Urothelium cell line (cell line): ENCODE results near the gene LCLAT1.
A peak's percentile ranks its signal among the peaks of the same experiment; 100 is the strongest.
"Not testable (repeated sequence)": the region's sequence is repeated elsewhere in the genome, so short reads cannot be mapped to it uniquely, and the experiment has no call there.

ENCODE experiments used
- DNase-seq: peaks from one replicate; pipeline ENCODE4 v3.0.0; 2011; ENCODE audit warnings: low spot score, mixed read lengths
- FAIRE-seq: peaks from 2 replicates; lab custom pipeline; 2011; peaks lifted over from hg19 to GRCh38; lab: Jason Lieb, UNC

The LCLAT1 gene

DNA sequence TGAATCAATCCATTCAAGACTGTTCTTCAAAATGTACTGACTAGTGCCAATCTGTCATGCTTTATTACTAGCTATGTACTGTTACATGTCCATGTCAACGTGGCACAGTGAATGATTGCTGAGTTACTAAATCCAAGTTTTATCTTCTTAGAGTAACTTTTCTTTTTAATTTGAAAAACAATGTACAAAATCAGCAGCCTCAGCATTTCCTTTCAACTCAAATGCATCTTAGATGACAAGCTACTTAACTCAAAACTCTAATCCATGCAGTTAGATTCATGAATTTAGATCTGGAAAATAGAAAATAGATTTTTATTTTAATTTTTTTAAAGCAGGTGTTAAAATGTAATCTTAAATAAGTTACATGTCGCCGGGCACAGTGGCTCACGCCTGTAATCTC lies 186.0 kb downstream of the LCLAT1 start:
- DNase-seq: no peak
- FAIRE-seq: no peak

DNA sequence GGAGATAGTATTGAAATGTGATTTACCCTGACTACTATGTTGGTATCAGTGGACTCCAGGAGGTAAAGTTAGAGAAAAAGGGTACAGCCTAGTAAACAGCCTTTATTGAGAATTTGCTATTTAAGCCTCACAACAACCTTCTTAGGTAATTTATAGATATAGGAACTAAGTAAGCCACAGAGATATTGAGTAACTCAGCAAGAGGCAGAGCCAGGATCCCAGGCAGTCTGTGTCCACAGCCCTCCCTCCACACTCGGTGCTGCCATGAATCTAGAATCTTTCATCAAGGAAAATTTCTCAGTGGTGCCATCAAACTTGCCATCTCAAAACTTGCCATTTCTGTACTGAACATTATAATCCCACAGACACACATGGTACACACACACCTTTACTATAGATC lies 189.3 kb downstream of the LCLAT1 start:
- DNase-seq (no peak), FAIRE-seq (no peak)

DNA sequence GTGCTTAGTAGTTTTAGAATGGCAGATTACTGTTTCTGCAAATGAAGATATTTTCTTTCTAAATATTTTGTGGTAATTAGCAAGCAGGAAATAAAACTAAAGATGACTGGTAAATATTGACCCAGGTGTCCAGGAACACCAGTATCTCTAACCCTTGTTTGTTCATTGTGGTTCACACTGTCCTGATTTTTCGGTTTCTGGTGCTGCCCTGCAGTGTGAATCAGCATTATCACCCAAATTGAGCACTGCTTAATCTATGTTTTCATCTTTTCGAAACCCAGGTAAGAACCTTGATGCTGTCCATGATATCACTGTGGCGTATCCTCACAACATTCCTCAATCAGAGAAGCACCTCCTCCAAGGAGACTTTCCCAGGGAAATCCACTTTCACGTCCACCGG lies 192.8 kb downstream of the LCLAT1 start:
- DNase-seq: no peak
- FAIRE-seq: no peak

DNA sequence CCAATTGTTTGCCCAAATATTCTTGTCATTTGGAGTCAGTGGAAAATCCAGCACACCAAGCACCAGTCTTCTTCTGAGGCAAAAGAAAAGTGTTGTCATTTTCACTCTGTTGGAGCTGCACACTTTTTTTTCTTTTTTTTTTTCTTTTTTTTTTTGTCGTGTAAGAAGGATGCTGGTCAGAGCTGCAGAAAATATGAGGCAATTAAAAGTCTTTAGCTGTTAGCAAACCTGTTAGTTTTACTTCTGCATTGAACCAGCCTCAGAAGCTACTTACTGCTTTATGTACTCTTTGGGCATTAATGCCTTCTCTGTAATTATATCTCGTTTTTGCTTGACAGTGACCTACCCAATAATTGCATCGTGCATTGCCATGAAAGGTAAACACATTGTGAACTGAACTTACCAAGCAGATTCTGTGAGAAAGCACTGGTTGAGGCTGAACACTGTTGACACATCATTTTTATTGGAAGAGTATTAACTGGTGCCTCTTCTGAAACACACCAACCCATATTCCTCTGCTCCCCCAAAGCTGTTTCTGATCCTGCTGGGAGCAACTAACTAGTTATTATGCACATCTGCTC lies 194.8 kb downstream of the LCLAT1 start:
- DNase-seq: no peak
- no peak for FAIRE-seq

DNA sequence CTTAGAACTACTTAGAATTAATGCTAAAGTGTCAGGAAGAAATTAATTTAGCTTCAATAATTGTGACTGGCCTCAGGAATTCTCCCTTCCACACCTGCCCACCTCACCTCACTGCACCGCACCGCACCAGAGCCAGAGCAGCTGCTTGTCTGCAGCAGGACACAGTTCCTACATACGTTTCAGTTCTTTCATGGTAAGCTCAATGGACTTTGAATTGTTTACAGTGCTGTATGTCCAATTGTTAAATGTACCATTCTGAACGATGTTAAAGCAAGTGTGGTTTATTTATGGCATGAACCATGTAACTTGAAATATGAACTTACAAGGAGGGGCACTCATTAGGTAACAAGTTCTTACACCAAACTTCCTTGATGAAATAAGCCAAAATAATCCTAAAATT lies 196.0 kb downstream of the LCLAT1 start:
- peak; percentile 96 for FAIRE-seq
- not testable (repeated sequence) for DNase-seq

DNA sequence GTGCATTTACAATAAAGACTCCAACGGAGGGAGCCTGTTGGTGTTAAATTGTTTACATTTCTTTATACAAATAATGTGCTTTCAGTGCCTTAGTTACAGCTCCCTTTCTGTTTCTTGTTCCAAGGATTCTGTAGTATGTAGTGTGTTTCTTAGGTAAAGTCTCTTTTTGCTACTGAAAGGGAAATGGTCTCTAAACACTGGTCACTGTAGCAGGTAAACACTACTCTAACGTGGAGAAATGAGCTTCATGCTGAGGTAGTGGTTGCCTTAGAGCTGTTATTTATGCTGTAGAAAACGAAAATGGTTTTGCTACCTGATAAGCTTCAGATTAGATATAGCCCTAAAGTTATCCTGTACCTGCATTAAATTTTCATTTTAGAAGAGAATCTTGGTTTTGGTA lies 196.6 kb downstream of the LCLAT1 start:
- no peak for FAIRE-seq
- DNase-seq: no peak

DNA sequence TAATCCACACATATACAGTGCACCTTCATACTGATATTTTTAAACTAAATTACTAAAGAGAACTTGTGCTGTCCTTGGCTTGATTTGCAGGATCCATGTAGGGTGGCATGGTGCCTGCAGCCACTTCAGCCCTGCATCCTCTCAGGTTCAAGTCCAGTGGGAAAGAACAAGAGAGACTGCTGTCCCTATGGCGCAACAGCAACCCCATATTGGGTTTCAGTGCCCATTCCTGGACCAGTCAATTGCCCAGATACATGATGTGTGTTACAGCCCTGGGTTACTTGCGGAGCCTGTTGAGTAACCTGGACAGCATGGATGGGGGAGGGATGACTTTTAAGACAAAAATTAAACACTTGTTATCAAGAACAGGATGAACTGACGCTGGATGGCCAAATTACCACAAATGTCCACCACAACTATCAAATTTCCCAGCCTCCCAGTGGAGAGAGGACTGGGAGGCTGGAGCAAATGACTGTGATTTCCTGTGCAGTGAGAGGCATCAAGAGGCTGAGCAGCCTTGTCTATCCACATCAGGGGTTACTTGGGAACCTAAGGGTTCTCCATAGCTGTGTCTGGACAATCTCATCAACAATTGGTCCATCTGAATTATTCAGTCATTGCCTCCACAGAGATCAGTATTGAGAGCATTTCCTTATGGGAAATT lies 198.2 kb downstream of the LCLAT1 start:
- FAIRE-seq (no peak), DNase-seq (no peak)

DNA sequence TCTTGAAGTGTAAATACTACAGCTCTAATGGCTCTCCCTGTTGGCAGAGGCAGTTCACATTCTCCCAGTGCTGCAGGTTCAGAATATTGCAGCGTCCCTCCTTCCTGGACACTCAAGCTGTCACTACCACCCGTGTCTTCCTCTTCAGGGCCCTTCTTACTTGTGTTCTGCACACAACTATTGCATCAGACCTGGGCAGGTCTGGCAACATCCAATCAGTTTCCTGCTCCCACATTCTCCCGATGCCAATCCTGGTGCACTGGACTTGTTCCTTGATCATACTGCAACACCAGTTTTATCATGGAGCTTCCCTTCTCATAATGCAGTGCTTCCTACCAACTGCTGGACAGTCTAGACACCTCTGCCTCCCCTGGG lies 198.7 kb downstream of the LCLAT1 start:
- DNase-seq (no peak), FAIRE-seq (no peak)

DNA sequence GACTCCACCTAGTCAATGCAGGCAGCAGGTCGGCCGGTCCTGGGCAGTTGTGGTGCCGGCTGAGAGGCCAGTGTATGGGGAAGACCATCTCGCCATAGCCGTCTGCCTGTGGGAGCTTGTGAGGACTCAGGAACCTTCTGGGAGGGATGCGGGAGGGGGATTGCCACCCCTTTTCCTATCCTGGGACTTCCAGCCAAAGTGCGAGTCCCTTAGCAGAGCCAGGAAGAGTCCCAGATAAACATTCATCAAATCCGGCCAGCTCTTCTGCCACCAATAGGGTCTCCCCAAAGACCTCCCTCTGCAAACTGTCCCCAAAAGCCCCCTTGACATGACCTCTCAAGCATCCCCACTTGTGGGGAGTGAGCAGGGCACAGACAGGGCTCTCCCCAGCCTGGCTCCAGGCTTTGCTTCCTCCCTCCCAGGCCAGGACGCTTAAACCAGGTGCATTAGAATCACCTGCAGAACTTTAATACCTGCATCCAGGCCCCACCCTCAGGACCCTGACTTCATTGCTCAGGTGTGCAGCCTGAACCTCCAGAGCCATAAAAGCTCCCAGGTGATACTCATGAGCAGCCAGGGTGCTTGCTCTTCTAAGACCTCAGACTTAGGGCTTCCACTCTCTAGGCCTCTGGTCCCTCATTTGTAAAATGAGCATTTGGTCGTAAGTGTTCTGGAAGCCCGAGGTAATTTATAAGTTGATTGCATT lies 200.9 kb downstream of the LCLAT1 start:
- no peak for DNase-seq
- no peak for FAIRE-seq

DNA sequence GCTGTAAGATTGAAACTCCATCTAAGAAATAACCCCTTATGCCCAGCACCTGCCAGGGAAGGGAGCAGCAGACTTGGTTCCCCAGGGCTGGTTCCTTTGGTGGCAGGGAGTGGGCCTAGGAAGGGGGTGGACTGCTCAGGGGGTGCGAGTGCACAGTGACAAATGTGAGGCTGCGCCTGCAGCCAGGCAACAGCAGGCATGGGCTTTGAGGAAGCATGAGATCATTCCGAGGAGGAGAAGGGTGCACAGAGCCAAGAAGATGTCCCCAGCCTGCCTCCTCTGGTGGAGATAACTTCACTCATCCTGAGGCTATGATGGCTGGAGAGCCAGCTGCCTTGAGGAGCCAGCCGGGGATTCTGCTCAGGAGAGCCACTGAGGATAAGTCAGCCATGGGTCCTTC lies 202.2 kb downstream of the LCLAT1 start:
- no peak for FAIRE-seq
- no peak for DNase-seq

DNA sequence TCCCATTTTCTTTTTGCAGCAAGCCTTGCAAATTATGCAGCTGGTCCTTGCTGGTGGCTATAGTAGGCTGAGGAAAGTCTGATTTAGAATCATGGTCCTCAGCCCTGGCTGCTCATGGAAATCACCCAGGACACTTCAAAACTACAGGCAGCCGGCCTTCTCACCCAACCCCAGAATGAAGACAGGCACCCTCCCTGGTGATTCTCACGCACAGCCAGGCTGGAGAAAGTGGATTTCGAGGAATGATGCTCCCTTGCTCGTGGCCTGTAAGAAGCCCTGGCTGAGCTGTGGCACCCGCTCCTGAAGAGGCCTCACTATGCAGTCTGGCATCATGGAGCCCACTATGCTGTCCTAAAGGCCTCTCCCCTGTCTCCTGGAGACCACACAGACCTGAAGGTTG lies 202.8 kb downstream of the LCLAT1 start:
- DNase-seq (no peak), FAIRE-seq (no peak)

DNA sequence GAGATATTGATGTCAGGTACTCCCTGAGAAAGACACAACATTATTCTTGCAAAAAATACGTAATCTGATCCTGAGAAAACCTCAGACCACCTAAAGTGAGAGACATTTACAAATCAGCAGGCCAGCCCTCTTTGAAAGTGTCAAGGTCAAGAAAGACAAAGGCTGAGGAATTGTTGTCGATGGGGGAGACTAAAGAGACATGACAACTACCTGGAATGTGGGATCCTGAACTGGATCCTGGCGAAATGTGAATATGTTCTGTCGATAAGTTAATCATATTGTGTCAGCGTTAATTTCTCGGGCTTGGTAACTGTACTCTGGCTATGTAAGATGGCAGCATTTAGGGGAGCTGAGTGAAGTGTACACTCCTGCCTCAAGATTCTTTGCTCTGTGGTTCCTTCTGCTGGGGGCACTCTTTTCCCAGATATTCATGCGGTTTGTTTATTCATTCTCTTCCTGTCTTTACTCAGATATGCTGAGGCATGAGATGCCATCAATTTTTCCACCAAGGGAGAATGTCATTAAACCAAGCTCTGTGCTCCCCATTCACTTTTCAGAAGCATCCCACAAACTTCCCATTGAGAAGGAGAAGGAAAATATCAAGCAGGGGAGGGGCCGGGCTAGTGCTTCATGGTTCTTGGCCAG lies 205.3 kb downstream of the LCLAT1 start:
- FAIRE-seq (no peak), DNase-seq (no peak)

DNA sequence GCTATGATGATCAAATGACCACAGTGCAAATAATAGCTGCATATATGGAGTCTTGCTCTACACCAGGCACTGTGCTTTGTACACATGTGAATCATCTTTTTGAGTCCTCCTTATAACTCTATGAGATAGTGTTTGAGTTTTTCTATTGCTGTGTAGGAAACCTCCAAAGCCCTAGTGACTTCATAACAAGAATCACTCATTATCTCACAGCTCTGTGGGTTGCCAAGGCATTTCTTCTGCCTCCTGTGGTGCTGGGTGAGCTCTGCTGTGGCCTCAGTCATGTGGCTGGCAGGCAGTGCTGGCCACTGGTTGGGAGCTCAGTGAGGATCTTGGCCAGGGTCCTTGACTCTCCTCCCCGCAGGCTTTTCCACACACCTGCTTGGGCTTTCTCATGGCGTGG lies 206.8 kb downstream of the LCLAT1 start:
- FAIRE-seq (no peak), DNase-seq (no peak)

DNA sequence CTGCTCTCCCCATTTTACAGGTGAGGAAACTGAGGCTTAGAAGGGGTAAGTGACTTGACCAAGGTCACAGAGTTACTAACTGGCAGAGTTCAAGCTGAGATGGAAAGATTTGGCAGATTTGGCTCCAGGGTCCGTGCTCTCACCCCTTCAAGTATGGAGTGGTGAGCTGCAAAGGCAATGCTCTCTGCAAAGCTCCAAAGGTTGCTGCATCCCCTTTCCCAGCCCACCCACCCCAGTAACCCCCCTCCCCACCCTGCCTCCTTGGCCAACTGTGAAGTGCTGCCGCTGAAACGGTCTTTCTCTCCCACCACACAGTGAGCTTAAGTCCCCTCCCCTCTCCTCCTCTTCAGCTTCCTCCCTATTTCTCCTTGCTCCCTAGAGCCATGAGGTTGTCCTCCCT lies 207.4 kb downstream of the LCLAT1 start:
- no peak for FAIRE-seq
- DNase-seq: no peak

DNA sequence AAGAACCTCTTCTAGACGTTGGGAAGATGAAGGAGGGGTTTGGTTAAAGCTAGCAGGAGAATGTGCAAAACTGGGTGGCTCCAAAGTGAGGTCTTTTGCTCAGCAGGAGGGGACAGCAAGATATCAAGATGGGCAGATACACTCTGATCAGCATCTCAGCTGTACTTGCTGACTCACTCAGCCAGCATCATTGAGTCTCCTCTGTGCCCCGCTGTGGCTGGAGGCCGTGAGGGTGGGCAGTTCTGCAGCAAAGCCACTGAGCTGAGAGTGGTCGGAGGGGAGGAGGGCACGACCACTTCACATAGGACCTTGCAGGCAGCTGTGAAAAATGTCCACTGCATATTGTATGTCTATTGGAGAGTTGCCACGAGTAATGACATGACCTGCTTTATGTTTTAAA lies 208.2 kb downstream of the LCLAT1 start:
- FAIRE-seq (peak; percentile 5), DNase-seq (no peak)

DNA sequence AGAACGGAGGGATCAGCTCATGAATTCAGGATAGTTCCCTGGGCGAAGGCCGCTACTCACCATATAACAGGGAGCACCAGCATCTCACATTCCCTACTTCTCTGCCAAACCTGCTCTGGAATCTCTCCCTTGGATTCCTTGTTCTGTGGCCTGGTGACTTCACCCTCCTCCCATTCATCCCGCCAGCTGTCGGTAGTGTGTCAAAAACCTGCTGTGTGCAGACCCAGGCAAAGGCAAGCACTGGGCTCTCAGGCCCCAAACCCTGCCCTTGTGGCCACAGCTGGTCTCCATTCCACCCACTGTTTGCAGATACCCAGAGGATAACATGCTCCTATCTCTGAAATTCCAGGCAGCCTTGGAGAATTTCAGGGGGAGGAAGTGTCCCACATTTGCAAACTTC lies 208.6 kb downstream of the LCLAT1 start:
- FAIRE-seq (no peak), DNase-seq (no peak)

DNA sequence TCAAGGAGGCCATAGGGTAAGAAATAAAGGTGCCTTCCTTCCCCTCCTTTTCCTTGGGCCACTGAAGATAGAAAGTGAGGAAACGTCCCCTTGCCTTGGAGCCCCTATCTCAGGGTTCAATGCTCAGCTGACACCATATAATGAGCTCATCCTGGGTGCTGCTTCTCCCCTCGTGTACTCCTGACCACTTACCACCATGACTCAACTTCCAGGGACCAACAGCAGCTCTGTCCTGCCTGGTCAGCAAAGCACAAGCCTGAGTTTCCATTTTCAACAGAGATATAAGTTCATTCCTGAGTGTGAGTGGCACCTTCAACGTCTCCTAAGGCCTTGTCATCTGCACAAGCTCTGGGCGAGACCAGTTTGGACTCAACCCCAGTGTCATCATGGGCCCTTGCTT lies 209.0 kb downstream of the LCLAT1 start:
- DNase-seq: no peak
- FAIRE-seq: no peak

DNA sequence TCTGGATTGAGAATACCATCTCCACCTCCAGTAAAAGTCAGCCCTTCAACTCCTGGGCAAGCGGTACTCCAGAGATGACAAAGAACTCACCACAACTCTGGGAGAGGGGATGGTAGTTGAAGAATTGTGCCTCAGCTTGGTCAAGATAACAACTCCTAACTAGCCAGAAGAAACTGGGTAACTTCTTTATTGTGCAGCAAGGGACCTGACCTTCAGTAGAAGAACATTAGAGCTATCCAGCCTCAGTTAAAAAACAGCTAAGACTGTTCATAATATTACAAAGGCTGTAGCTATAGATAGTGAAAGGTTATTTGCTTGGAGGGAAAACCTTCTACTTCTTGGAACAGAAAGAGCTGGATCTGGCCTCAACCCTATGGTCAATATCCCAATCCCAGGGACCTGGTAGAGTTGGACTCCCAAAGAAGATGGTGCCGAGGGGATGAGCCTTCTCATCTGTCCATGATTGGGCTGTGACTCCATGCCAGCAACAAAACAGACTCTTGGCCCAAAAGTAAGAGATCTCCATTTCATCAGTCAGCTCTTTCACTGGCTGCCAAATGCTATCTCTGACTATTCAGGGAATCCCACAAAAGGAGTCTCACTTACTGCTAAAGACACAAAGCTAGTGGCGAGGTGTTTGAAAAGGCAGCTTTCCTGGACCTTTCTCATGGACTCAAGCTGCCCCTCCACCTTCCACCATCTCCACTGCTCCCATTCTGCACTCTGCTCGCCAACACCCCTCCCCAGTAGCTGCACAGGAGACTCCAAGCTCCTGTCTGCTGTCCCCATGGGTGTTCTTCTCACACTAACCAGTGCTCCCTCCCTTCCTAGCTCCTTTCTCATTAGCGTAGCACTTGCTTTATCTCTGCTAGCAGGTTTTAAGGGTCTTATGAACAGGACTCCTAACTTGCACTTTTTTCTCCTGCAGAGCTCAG lies 214.4 kb downstream of the LCLAT1 start:
- DNase-seq (no peak), FAIRE-seq (no peak)

DNA sequence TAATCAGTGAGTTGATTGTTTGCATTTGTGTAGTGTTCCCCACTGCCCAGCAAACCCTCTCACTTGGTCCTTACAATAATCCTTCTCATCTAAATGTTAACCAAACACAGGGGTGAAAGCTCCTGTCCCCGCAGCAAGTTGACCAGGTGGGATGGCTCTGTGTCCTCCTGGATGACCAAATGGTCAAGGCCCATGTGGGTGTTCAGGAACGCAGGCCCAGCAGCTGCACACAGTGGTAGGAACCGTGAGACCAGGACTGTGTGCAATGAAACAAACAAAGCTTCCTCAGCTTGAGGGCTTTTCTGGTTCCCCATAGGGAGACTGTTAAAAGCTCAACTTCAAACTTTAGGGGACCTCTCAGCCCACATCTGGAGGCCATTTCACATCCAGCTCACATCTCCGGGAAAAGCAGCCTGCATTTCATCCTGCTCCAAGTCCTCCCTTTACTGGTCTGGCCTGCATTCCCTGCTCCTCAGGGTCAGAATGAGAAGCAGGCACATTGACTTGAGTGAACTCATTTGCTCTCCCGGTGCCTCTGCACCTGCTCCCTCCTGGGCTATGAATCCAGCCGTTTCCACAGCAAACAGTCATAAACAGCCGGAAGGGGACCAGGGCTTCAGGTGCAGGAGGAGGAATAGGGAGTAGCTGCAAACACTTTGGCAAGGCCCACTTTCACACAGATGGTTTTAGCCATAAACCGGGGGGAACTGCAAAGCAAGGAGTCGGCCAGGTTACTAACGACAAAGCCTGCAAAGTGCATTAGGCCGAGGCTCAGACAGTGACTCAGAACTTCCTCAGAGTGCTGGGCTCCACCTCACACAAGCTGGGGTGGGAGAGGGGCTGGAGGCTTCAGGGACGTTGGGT lies 215.5 kb downstream of the LCLAT1 start:
- FAIRE-seq (no peak), DNase-seq (peak; percentile 66)

DNA sequence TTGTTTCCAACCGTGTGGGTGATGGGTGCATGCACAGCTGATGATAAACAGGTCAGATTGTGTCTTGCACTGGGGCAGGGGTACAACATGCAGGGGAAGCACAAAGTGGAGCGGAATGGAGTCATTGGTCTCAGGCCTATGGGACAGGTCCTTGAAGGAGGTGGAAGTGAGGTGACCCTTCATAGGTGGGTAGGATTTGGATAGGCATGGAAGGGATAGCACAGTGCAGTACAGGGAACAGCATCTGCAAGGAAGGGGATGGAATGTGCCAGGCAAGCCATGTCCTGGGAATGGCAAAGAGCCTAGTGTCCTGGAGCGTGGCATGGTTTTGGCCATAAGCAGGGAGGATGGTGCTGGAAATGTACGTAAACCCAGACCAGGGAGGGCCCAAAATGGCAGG lies 216.3 kb downstream of the LCLAT1 start:
- FAIRE-seq (no peak), DNase-seq (no peak)
